Measurements from ENCODE around the gene HOXC10. TPM values are rescaled to one million over a fixed set of nuclear protein-coding genes. Genes with fewer than 3 reads are reported as not detected.

Gene HOXC10
- total and polyA plus RNA-seq, 10 of the 15 experiments (the other 5 are each of a cell fraction or from before 2014, with no cell fraction given), result 0.59 TPM; not detected in 9

GRCh38 chr12:54005853-54006558 is 21.1 kb downstream of the HOXC10 start (continued):
- TF ChIP-seq NFYB (IDR thresholded peaks at IDR 0.05; ENCODE audit: insufficient read depth, low read depth, low read length), result no peak
- TF ChIP-seq SP1 (IDR thresholded peaks at IDR 0.05; ENCODE audit: low read depth, low read length), result no peak
- no peak for TF ChIP-seq ZZZ3 (IDR thresholded peaks at IDR 0.05; ENCODE audit: control insufficient read depth, insufficient read length, low read depth)
- TF ChIP-seq, protein P1, sequence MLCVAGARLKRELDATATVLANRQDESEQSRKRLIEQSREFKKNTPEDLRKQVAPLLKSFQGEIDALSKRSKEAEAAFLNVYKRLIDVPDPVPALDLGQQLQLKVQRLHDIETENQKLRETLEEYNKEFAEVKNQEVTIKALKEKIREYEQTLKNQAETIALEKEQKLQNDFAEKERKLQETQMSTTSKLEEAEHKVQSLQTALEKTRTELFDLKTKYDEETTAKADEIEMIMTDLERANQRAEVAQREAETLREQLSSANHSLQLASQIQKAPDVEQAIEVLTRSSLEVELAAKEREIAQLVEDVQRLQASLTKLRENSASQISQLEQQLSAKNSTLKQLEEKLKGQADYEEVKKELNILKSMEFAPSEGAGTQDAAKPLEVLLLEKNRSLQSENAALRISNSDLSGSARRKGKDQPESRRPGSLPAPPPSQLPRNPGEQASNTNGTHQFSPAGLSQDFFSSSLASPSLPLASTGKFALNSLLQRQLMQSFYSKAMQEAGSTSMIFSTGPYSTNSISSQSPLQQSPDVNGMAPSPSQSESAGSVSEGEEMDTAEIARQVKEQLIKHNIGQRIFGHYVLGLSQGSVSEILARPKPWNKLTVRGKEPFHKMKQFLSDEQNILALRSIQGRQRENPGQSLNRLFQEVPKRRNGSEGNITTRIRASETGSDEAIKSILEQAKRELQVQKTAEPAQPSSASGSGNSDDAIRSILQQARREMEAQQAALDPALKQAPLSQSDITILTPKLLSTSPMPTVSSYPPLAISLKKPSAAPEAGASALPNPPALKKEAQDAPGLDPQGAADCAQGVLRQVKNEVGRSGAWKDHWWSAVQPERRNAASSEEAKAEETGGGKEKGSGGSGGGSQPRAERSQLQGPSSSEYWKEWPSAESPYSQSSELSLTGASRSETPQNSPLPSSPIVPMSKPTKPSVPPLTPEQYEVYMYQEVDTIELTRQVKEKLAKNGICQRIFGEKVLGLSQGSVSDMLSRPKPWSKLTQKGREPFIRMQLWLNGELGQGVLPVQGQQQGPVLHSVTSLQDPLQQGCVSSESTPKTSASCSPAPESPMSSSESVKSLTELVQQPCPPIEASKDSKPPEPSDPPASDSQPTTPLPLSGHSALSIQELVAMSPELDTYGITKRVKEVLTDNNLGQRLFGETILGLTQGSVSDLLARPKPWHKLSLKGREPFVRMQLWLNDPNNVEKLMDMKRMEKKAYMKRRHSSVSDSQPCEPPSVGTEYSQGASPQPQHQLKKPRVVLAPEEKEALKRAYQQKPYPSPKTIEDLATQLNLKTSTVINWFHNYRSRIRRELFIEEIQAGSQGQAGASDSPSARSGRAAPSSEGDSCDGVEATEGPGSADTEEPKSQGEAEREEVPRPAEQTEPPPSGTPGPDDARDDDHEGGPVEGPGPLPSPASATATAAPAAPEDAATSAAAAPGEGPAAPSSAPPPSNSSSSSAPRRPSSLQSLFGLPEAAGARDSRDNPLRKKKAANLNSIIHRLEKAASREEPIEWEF (IDR thresholded peaks at IDR 0.05; ENCODE audit: insufficient replicate concordance, low read depth, low read length), result peak; percentile 34
- TF ChIP-seq PBX3 (IDR thresholded peaks at IDR 0.05; ENCODE audit: insufficient replicate concordance, low read depth, low read length), result no peak
- TF ChIP-seq, protein P2, sequence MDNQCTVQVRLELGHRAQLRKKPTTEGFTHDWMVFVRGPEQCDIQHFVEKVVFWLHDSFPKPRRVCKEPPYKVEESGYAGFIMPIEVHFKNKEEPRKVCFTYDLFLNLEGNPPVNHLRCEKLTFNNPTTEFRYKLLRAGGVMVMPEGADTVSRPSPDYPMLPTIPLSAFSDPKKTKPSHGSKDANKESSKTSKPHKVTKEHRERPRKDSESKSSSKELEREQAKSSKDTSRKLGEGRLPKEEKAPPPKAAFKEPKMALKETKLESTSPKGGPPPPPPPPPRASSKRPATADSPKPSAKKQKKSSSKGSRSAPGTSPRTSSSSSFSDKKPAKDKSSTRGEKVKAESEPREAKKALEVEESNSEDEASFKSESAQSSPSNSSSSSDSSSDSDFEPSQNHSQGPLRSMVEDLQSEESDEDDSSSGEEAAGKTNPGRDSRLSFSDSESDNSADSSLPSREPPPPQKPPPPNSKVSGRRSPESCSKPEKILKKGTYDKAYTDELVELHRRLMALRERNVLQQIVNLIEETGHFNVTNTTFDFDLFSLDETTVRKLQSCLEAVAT (IDR thresholded peaks at IDR 0.05), result peak; percentile 47; the same call in 1 of the 2 replicates
- TF ChIP-seq RAD51 (IDR thresholded peaks at IDR 0.05), result no peak
- TF ChIP-seq LARP7 (IDR thresholded peaks at IDR 0.05), result peak; percentile 69; the same call in 1 of the 2 replicates
- TF ChIP-seq TARDBP (IDR thresholded peaks at IDR 0.05; ENCODE audit: borderline replicate concordance), result no peak
- TF ChIP-seq TCF12 (IDR thresholded peaks at IDR 0.05; ENCODE audit: low read depth, low read length), result no peak
- 0 out of 2 replicates have a peak, but pooled peaks have one; percentile 50 for TF ChIP-seq IRF3 (IDR thresholded peaks at IDR 0.05)
- peak; percentile 63 for TF ChIP-seq BMI1 (IDR thresholded peaks at IDR 0.05; ENCODE audit: borderline replicate concordance)
- 0 out of 4 replicates have a peak, but pooled peaks of 1 of the 2 experiments have one; percentile 15 for TF ChIP-seq EP300 (IDR thresholded peaks at IDR 0.05; ENCODE audit: borderline replicate concordance in 1 of 2, control insufficient read depth in 1 of 2, low read depth in 2 of 2, low read length in 2 of 2)
- TF ChIP-seq RBBP5 (conservative IDR thresholded peaks at IDR 0.05), result no peak
- no peak for TF ChIP-seq MAX (IDR thresholded peaks at IDR 0.05; ENCODE audit: low read depth, low read length)
- no peak for TF ChIP-seq ZBED1 (IDR thresholded peaks at IDR 0.05; ENCODE audit: borderline replicate concordance)
- TF ChIP-seq IKZF2 (IDR thresholded peaks at IDR 0.05), result peak; percentile 29 to 50; a peak in 2 of 4 replicates
- peak; percentile 68; the same call in 1 of the 2 replicates for TF ChIP-seq DPF2 (IDR thresholded peaks at IDR 0.05)
- TF ChIP-seq FOXM1 (IDR thresholded peaks at IDR 0.05; ENCODE audit: low read depth, low read length), result peak; percentile 22; the same call in 1 of the 2 replicates
- TF ChIP-seq SIN3A (IDR thresholded peaks at IDR 0.05; ENCODE audit: low read depth, low read length), result no peak
- TF ChIP-seq NR2C2 (IDR thresholded peaks at IDR 0.05; ENCODE audit: borderline replicate concordance, control insufficient read depth, insufficient read length, low read depth), result no peak
